ENCODE results near the gene SSTR4.

DNA sequence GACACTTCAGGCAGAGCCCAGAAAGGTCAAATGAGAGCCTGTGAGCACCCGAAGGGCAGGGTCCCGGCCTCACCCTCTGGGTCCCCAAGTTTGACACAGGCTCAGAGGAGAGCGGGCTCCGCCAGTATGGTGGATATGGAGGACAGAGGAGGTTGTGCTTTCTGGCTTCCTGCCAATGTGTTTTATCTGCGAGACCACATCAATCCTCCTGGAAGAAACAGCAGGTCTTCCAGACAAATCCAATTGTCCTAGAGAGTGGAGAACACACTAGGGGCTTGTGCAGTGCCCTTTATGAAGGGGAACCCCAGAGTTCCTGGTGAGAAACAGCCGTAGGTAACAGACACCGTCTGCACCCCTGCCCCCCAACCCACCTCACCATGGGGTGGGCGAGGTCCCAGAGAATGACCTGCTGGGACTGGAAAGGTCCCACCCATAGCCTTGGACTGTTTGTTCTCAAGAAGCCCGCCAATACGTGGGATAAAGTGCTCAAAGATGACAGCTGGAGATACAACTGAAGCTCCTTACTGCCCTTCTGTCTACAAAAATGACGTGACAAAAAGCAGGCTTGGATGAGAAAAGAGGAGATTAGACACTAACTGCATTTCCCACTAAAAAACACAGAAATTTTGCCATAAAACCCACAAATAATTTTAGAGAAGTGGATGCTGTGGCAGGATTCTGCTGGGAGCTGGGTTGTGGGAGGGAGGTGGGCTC lies 23.9 kb upstream of the SSTR4 start:
- TF ChIP-seq, protein P1, sequence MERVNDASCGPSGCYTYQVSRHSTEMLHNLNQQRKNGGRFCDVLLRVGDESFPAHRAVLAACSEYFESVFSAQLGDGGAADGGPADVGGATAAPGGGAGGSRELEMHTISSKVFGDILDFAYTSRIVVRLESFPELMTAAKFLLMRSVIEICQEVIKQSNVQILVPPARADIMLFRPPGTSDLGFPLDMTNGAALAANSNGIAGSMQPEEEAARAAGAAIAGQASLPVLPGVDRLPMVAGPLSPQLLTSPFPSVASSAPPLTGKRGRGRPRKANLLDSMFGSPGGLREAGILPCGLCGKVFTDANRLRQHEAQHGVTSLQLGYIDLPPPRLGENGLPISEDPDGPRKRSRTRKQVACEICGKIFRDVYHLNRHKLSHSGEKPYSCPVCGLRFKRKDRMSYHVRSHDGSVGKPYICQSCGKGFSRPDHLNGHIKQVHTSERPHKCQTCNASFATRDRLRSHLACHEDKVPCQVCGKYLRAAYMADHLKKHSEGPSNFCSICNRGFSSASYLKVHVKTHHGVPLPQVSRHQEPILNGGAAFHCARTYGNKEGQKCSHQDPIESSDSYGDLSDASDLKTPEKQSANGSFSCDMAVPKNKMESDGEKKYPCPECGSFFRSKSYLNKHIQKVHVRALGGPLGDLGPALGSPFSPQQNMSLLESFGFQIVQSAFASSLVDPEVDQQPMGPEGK (CRISPR knock-in tag; IDR thresholded peaks at IDR 0.05; ENCODE audit: borderline replicate concordance) = no peak
- no peak for TF ChIP-seq ZFP30 (CRISPR knock-in tag; IDR thresholded peaks at IDR 0.05)
- no peak for TF ChIP-seq PPARA (CRISPR knock-in tag; IDR thresholded peaks at IDR 0.05; ENCODE audit: borderline replicate concordance)
- TF ChIP-seq, protein P2, sequence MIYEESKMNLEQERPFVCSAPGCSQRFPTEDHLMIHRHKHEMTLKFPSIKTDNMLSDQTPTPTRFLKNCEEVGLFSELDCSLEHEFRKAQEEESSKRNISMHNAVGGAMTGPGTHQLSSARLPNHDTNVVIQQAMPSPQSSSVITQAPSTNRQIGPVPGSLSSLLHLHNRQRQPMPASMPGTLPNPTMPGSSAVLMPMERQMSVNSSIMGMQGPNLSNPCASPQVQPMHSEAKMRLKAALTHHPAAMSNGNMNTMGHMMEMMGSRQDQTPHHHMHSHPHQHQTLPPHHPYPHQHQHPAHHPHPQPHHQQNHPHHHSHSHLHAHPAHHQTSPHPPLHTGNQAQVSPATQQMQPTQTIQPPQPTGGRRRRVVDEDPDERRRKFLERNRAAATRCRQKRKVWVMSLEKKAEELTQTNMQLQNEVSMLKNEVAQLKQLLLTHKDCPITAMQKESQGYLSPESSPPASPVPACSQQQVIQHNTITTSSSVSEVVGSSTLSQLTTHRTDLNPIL (CRISPR knock-in tag; IDR thresholded peaks at IDR 0.05; ENCODE audit: low read depth) = no peak
- TF ChIP-seq, protein P3, sequence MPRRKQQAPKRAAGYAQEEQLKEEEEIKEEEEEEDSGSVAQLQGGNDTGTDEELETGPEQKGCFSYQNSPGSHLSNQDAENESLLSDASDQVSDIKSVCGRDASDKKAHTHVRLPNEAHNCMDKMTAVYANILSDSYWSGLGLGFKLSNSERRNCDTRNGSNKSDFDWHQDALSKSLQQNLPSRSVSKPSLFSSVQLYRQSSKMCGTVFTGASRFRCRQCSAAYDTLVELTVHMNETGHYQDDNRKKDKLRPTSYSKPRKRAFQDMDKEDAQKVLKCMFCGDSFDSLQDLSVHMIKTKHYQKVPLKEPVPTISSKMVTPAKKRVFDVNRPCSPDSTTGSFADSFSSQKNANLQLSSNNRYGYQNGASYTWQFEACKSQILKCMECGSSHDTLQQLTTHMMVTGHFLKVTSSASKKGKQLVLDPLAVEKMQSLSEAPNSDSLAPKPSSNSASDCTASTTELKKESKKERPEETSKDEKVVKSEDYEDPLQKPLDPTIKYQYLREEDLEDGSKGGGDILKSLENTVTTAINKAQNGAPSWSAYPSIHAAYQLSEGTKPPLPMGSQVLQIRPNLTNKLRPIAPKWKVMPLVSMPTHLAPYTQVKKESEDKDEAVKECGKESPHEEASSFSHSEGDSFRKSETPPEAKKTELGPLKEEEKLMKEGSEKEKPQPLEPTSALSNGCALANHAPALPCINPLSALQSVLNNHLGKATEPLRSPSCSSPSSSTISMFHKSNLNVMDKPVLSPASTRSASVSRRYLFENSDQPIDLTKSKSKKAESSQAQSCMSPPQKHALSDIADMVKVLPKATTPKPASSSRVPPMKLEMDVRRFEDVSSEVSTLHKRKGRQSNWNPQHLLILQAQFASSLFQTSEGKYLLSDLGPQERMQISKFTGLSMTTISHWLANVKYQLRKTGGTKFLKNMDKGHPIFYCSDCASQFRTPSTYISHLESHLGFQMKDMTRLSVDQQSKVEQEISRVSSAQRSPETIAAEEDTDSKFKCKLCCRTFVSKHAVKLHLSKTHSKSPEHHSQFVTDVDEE (CRISPR knock-in tag; IDR thresholded peaks at IDR 0.05) = no peak
- TF ChIP-seq, protein P4, sequence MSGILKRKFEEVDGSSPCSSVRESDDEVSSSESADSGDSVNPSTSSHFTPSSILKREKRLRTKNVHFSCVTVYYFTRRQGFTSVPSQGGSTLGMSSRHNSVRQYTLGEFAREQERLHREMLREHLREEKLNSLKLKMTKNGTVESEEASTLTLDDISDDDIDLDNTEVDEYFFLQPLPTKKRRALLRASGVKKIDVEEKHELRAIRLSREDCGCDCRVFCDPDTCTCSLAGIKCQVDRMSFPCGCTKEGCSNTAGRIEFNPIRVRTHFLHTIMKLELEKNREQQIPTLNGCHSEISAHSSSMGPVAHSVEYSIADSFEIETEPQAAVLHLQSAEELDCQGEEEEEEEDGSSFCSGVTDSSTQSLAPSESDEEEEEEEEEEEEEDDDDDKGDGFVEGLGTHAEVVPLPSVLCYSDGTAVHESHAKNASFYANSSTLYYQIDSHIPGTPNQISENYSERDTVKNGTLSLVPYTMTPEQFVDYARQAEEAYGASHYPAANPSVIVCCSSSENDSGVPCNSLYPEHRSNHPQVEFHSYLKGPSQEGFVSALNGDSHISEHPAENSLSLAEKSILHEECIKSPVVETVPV (CRISPR knock-in tag; IDR thresholded peaks at IDR 0.05) = no peak
- TF ChIP-seq RARB (CRISPR knock-in tag; IDR thresholded peaks at IDR 0.05) = no peak
- TF ChIP-seq ZFP3 (CRISPR knock-in tag; IDR thresholded peaks at IDR 0.05) = no peak
- no peak for TF ChIP-seq CSDC2 (CRISPR knock-in tag; IDR thresholded peaks at IDR 0.05)
- TF ChIP-seq ZNF70 (CRISPR knock-in tag; IDR thresholded peaks at IDR 0.05) = no peak
- TF ChIP-seq GLIS3 (CRISPR knock-in tag; IDR thresholded peaks at IDR 0.05) = no peak
- no peak for TF ChIP-seq TOX (CRISPR knock-in tag; IDR thresholded peaks at IDR 0.05; ENCODE audit: borderline replicate concordance)
- TF ChIP-seq ZC3H10 (CRISPR knock-in tag; IDR thresholded peaks at IDR 0.05) = no peak
- TF ChIP-seq BACH2 (CRISPR knock-in tag; IDR thresholded peaks at IDR 0.05; ENCODE audit: borderline replicate concordance) = no peak
